Activated CD4-positive, alpha-beta T cell treated with anti-CD3 and anti-CD28 coated beads, Interleukin-2, amount 50 U/mL, for 4 hours (primary cell): ENCODE data around the gene CDK14.

ENCODE experiments used
- DNase-seq, 2 experiments: peaks; one replicate each; pipeline ENCODE4 v3.0.0-alpha.2; 2020

CDK14 gene

GRCh38 chr7:90817151-90817550 lies 221.0 kb downstream of the CDK14 start:
- DNase-seq, result no peak

GRCh38 chr7:90817846-90818245 lies 221.7 kb downstream of the CDK14 start:
- no peak for DNase-seq

GRCh38 chr7:90818341-90818740 lies 222.2 kb downstream of the CDK14 start:
- DNase-seq, result no peak

GRCh38 chr7:90821961-90822620 lies 226.0 kb downstream of the CDK14 start:
- no peak for DNase-seq

- DNase-seq, result no peak
Measured at GRCh38 chr7:90824386-90825307, 228.5 kb downstream of the CDK14 start.

GRCh38 chr7:90825779-90826178 lies 229.7 kb downstream of the CDK14 start:
- no peak for DNase-seq

GRCh38 chr7:90828601-90829000 lies 232.5 kb downstream of the CDK14 start:
- no peak for DNase-seq

GRCh38 chr7:90830308-90830707 lies 234.2 kb downstream of the CDK14 start:
- no peak for DNase-seq

GRCh38 chr7:90832726-90833125 lies 236.6 kb downstream of the CDK14 start:
- no peak for DNase-seq

GRCh38 chr7:90833443-90833842 lies 237.3 kb downstream of the CDK14 start:
- DNase-seq, result no peak

- DNase-seq, result no peak
Measured at GRCh38 chr7:90834771-90835170, 238.7 kb downstream of the CDK14 start.

- DNase-seq, result no peak
Measured at GRCh38 chr7:90835861-90836260, 239.7 kb downstream of the CDK14 start.

GRCh38 chr7:90836937-90837336 lies 240.8 kb downstream of the CDK14 start:
- DNase-seq, result no peak

- no peak for DNase-seq
Measured at GRCh38 chr7:90838799-90839198, 242.7 kb downstream of the CDK14 start.

- no peak for DNase-seq
Measured at GRCh38 chr7:90839316-90839715, 243.2 kb downstream of the CDK14 start.

GRCh38 chr7:90839727-90840291 lies 243.7 kb downstream of the CDK14 start:
- DNase-seq, result no peak

GRCh38 chr7:90841759-90842429 lies 245.8 kb downstream of the CDK14 start:
- no peak for DNase-seq

GRCh38 chr7:90842430-90842788 lies 246.3 kb downstream of the CDK14 start:
- DNase-seq, result no peak

- DNase-seq, result no peak
Measured at GRCh38 chr7:90843472-90843871, 247.4 kb downstream of the CDK14 start.

- DNase-seq, result no peak
Measured at GRCh38 chr7:90844421-90844820, 248.3 kb downstream of the CDK14 start.

GRCh38 chr7:90846192-90846591 lies 250.1 kb downstream of the CDK14 start:
- no peak for DNase-seq

- no peak for DNase-seq
Measured at GRCh38 chr7:90850066-90850465, 253.9 kb downstream of the CDK14 start.

GRCh38 chr7:90850471-90850870 lies 254.3 kb downstream of the CDK14 start:
- DNase-seq, result no peak
